Neural cell (in vitro differentiated cells): ENCODE measurements around the gene DRD2.

Experiments used
- CTCF ChIP-seq: fragments of 450-650 bp; IDR thresholded peaks from 2 replicates; pipeline ENCODE4 v1.5.1; 2014; ENCODE audit warnings: antibody characterized with exemption, mild to moderate bottlenecking, moderate library complexity; ENCODE audit not compliant: poor library complexity, severe bottlenecking
- EP300 ChIP-seq: fragments of 450-650 bp; conservative IDR thresholded peaks from 2 replicates; pipeline ENCODE4 v1.6.1; 2014; ENCODE audit warnings: antibody characterized with exemption, mild to moderate bottlenecking, moderate library complexity; ENCODE audit not compliant: poor library complexity, severe bottlenecking
- EZH2 ChIP-seq: fragments of 200-600, 300-800 bp; shearing (Covaris generic), sonication (generic); IDR thresholded peaks from 2 replicates; pipeline ENCODE4 v1.6.1; 2014; ENCODE audit warnings: antibody characterized with exemption, low read length, borderline replicate concordance, mild to moderate bottlenecking; ENCODE audit not compliant: insufficient read depth, poor library complexity, severe bottlenecking
- MXI1 ChIP-seq: fragments of 450-650 bp; conservative IDR thresholded peaks from 2 replicates; pipeline ENCODE4 v1.6.1; 2014; ENCODE audit warnings: antibody characterized with exemption, mild to moderate bottlenecking; ENCODE audit not compliant: poor library complexity, severe bottlenecking
- RAD21 ChIP-seq: fragments of 450-650 bp; conservative IDR thresholded peaks from 2 replicates; pipeline ENCODE4 v1.6.1; 2014; ENCODE audit warnings: antibody characterized with exemption, mild to moderate bottlenecking, moderate library complexity
- REST ChIP-seq: IDR thresholded peaks from 2 replicates; pipeline ENCODE4 v1.6.1; 2012; ENCODE audit warnings: borderline replicate concordance
- TAF1 ChIP-seq: IDR thresholded peaks from 2 replicates; pipeline ENCODE4 v1.6.1; 2012; ENCODE audit warnings: low read depth

GRCh38 chr11:113477321-113477720 lies 2.1 kb upstream of the DRD2 start:
- TF ChIP-seq EZH2: no peak
- TF ChIP-seq RAD21: no peak
- no peak for TF ChIP-seq CTCF
- no peak for TF ChIP-seq REST
- TF ChIP-seq EP300: no peak
- no peak for TF ChIP-seq TAF1
- TF ChIP-seq MXI1: no peak
